WERI-Rb-1 (cell line): ENCODE data around the gene APLP1.
A peak's percentile ranks its signal among the peaks of the same experiment; 100 is the strongest.
"Not testable (repeated sequence)": the region's sequence is repeated elsewhere in the genome, so short reads cannot be mapped to it uniquely, and the experiment has no call there.

ENCODE experiments used
- DNase-seq: peaks from one replicate; pipeline ENCODE4 v3.0.0-alpha.2; 2020
- H3K27ac ChIP-seq: fragments of 250-450 bp; sonication (Bioruptor Pico); 2 replicates; pipeline ENCODE4 v1.5.1; 2020; ENCODE audit warnings: mild to moderate bottlenecking, moderate library complexity
- H3K27me3 ChIP-seq: fragments of 250-450 bp; sonication (Bioruptor Pico); 2 replicates; pipeline ENCODE4 v1.5.1; 2021; ENCODE audit warnings: mild to moderate bottlenecking, low read depth, moderate library complexity; ENCODE audit not compliant: insufficient read depth, severe bottlenecking
- H3K36me3 ChIP-seq: fragments of 250-450 bp; sonication (Bioruptor Pico); 2 replicates; pipeline ENCODE4 v1.5.1; 2020; ENCODE audit warnings: mild to moderate bottlenecking, moderate library complexity
- H3K4me3 ChIP-seq: 2 replicates; pipeline ENCODE4 v1.5.1; 2011; ENCODE audit warnings: low read depth, mild to moderate bottlenecking, control low read depth, low read length
- H3K9me3 ChIP-seq: fragments of 250-450 bp; sonication (Bioruptor Pico); 2 replicates; pipeline ENCODE4 v1.5.1; 2021; ENCODE audit warnings: mild to moderate bottlenecking, moderate library complexity; ENCODE audit not compliant: severe bottlenecking
- CTCF ChIP-seq: IDR thresholded peaks from 2 replicates; pipeline ENCODE4 v1.5.1; 2011; ENCODE audit warnings: low read depth, mild to moderate bottlenecking, control low read depth, inconsistent platforms, low read length

Gene APLP1

DNA sequence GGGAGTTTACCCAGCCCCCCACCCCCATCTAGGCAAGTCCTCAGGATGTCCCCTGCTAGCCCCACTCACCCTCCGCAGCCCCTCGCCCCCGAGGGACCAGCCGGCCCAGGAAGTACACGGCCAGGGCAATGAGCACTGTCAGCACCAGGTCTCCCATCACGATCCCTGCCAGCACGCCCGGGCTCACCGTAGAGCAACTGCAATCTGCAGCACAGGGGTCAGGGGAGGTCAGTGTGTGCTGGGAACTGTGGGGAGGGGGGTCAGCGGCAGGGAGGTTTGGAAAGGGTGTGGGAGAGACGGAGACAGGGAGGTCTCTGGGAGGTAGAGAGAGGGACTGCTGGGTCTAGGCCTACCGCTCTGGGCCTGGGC lies 39.0 kb downstream of the APLP1 start:
- DNase-seq, result peak; percentile 27
- no peak overlapping the region for H3K4me3 ChIP-seq
- no peaks in the 10 kb centered on the region for H3K9me3 ChIP-seq
- no peak for TF ChIP-seq CTCF
- no peaks in the 10 kb centered on the region for H3K27me3 ChIP-seq
- no peak overlapping the region for H3K27ac ChIP-seq
- H3K36me3 ChIP-seq, result no peaks in the 10 kb centered on the region

- DNase-seq, result no peak
- Histone ChIP-seq H3K36me3 (no peaks in the 10 kb centered on the region), H3K9me3 (no peaks in the 10 kb centered on the region), H3K27me3 (no peaks in the 10 kb centered on the region), H3K4me3 (no peak within 1 kb of the TSS), H3K27ac (no peak within 1 kb of the TSS)
- TF ChIP-seq CTCF, result no peak
Measured at GRCh38 chr19:35908010-35908441, 39.7 kb downstream of the APLP1 start, which contains the start of gene TYROBP. TSS of gene TYROBP (minus strand) at chr19:35908295. CDS start at chr19:35908228, 67 bp downstream.

GRCh38 chr19:35908973-35909683 lies 40.8 kb downstream of the APLP1 start:
- no peaks in the 10 kb centered on the region for H3K36me3 ChIP-seq
- H3K9me3 ChIP-seq, result no peaks in the 10 kb centered on the region
- no peaks in the 10 kb centered on the region for H3K27me3 ChIP-seq
- no peak for TF ChIP-seq CTCF
- H3K27ac ChIP-seq, result no peak overlapping the region
- no peak overlapping the region for H3K4me3 ChIP-seq
- DNase-seq, result peak; percentile 29

- peak overlapping the region; percentile 50; the same call in 1 of the 2 replicates for H3K27ac ChIP-seq
- no peak overlapping the region for H3K4me3 ChIP-seq
- TF ChIP-seq CTCF, result no peak
- no peaks in the 10 kb centered on the region for H3K36me3 ChIP-seq
- H3K9me3 ChIP-seq, result no peaks in the 10 kb centered on the region
- H3K27me3 ChIP-seq, result no peaks in the 10 kb centered on the region
- no peak for DNase-seq
Measured at GRCh38 chr19:35909684-35910035, 41.3 kb downstream of the APLP1 start.

- H3K9me3 ChIP-seq, DNase-seq, H3K27ac ChIP-seq, H3K36me3 ChIP-seq, H3K4me3 ChIP-seq, H3K27me3 ChIP-seq: not testable (repeated sequence)
Measured at GRCh38 chr19:35910355-35910754, 42.0 kb downstream of the APLP1 start.

DNA sequence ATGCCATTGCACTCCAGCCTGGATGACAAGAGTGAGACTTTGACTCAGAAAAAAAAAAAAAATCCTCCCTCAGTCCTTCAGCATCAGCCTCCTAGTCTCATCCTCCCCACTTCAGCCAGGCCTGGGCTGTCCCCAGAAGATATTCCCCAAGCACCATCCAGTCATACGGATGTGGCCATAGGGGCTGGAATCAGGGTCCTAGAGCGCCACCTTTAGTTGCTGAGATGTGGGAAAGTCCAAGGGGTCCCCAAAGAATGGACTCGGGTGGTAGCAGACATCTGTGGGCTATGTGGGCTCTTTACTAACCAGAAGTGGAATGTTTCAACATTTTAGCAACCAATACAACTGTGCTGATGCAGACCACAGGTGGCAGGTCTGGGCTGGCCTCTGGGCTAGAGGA lies 42.8 kb downstream of the APLP1 start:
- Histone ChIP-seq H3K36me3 (no peaks in the 10 kb centered on the region), H3K9me3 (no peaks in the 10 kb centered on the region), H3K4me3 (no peak overlapping the region), H3K27me3 (no peaks in the 10 kb centered on the region), H3K27ac (no peak overlapping the region)
- DNase-seq, result no peak
- peak; percentile 50; the same call in 1 of the 2 replicates for TF ChIP-seq CTCF
